HCT116 (cell line): ENCODE data around the gene PIEZO2. TPM values are rescaled to one million over a fixed set of nuclear protein-coding genes. Genes with fewer than 3 reads are reported as not detected.

Experiments
- ATAC-seq: fragments of 200-7000 bp; cut with Tn5 transposase; 2 replicates; pipeline ENCODE4 v1.9.1; 2020; ENCODE audit warnings: mild to moderate bottlenecking, moderate library complexity
- BruUV-seq: library from RNA; stranded (reverse); fragments of 400-500 nt; replicated peaks from 2 replicates; lab custom pipeline; 2021; lab: Mats Ljungman, UMichigan
- CTCF ChIA-PET: fragments of 300-600 bp; sonication (Branson Sonifier 250); formaldehyde crosslinking; loops from one replicate; lab custom pipeline; 2021; ENCODE audit warnings: antibody characterized with exemption; lab: Charles Lee
- POLR2A ChIA-PET: fragments of 300-600, 350-600 bp; sonication (Branson Sonifier 250); formaldehyde crosslinking; loops from one replicate; lab custom pipeline; 2021; ENCODE audit warnings: antibody characterized with exemption; lab: Charles Lee
- RAD21 ChIA-PET, 2 experiments: fragments of 300-600 bp; sonication (Branson Sonifier 250); formaldehyde crosslinking; loops; one replicate each; lab custom pipeline; 2023; ENCODE audit warnings: low total read pairs in 2 of 2; ENCODE audit not compliant: uncharacterized antibody in 2 of 2, unreplicated experiment in 2 of 2, low non-redundant PET in 1 of 2; lab: Charles Lee
- DNase-seq: peaks from one replicate; pipeline ENCODE4 v3.0.0-alpha.2; 2010; ENCODE audit warnings: low read depth, low spot score
- H2AFZ ChIP-seq: fragments of 200-600 bp; shearing (Covaris generic), sonication (generic); 2 replicates; pipeline ENCODE4 v1.6.1; 2017; ENCODE audit warnings: low read depth, mixed run types, mixed read lengths, antibody characterized with exemption, low read length; ENCODE audit not compliant: poor library complexity, severe bottlenecking
- H3K27ac ChIP-seq: 2 replicates; pipeline ENCODE4 v1.5.1; 2012; ENCODE audit warnings: low read depth, low read length
- H3K27me3 ChIP-seq: fragments of 200-600 bp; sonication (generic); 2 replicates; pipeline ENCODE4 v1.6.1; 2016; ENCODE audit warnings: mixed run types, low read length, mixed read lengths; ENCODE audit not compliant: insufficient read depth
- H3K36me3 ChIP-seq, 2 experiments: fragments of 200-500 bp in 1 of 2; fragments of 200-600 bp in 1 of 2; sonication (Bioruptor generic) in 1 of 2; sonication (generic) in 1 of 2; 2 replicates each; pipeline versions ENCODE4 v1.5.1 to v1.6.1; 2014 to 2016; ENCODE audit warnings: low read length in 2 of 2, inconsistent platforms in 1 of 2, mixed read lengths in 1 of 2, mixed run types in 1 of 2; ENCODE audit not compliant: insufficient read depth in 2 of 2, control insufficient read depth in 1 of 2
- H3K4me1 ChIP-seq, 2 experiments: fragments of 200-600 bp in 1 of 2; sonication (generic) in 1 of 2; 2 replicates each; pipeline versions ENCODE4 v1.5.1 to v1.6.1; 2012 to 2017; ENCODE audit warnings: low read length in 2 of 2, inconsistent platforms in 1 of 2, mild to moderate bottlenecking in 1 of 2, mixed read lengths in 1 of 2, mixed run types in 1 of 2, moderate library complexity in 1 of 2; ENCODE audit not compliant: insufficient read depth in 2 of 2, control insufficient read depth in 1 of 2
- H3K4me2 ChIP-seq: fragments of 200-600 bp; sonication (generic); 2 replicates; pipeline ENCODE4 v1.6.1; 2017; ENCODE audit warnings: mixed run types, low read length, mixed read lengths
- H3K4me3 ChIP-seq, 2 experiments: fragments of 200-600 bp in 1 of 2; sonication (generic) in 1 of 2; replicated peaks in 1 of 2; 2 replicates each; pipeline ENCODE4 v1.5.1; 2011 to 2016; ENCODE audit warnings: low read length in 2 of 2, control low read depth in 1 of 2, low read depth in 1 of 2, mild to moderate bottlenecking in 1 of 2, mixed read lengths in 1 of 2, mixed run types in 1 of 2
- H3K79me2 ChIP-seq: fragments of 200-600 bp; sonication (generic); 2 replicates; pipeline ENCODE4 v1.6.1; 2017; ENCODE audit warnings: mild to moderate bottlenecking, mixed run types, low read length, moderate library complexity, mixed read lengths; ENCODE audit not compliant: insufficient read depth
- H3K9ac ChIP-seq: fragments of 200-600 bp; sonication (generic); 2 replicates; pipeline ENCODE4 v1.6.1; 2016; ENCODE audit warnings: low read length, mixed read lengths
- H3K9me2 ChIP-seq: fragments of 200-600 bp; sonication (generic), shearing (Covaris generic); 2 replicates; pipeline ENCODE4 v1.6.1; 2017; ENCODE audit warnings: mixed run types, mild to moderate bottlenecking, moderate library complexity; ENCODE audit not compliant: insufficient read depth
- H3K9me3 ChIP-seq, 2 experiments: fragments of 200-500 bp in 1 of 2; fragments of 200-600 bp in 1 of 2; sonication (Bioruptor generic) in 1 of 2; sonication (generic) in 1 of 2; 2 replicates each; pipeline ENCODE4 v1.6.1; 2014 to 2017; ENCODE audit warnings: low read length in 2 of 2, mixed read lengths in 2 of 2, inconsistent platforms in 1 of 2, low read depth in 1 of 2, mild to moderate bottlenecking in 1 of 2, mixed run types in 1 of 2, moderate library complexity in 1 of 2; ENCODE audit not compliant: control insufficient read depth in 1 of 2, insufficient read depth in 1 of 2
- H4K20me1 ChIP-seq: fragments of 200-600 bp; sonication (generic), shearing (Covaris generic); 2 replicates; pipeline ENCODE4 v1.6.1; 2017; ENCODE audit warnings: mixed run types, mild to moderate bottlenecking, moderate library complexity; ENCODE audit not compliant: insufficient read depth
- CBX3 ChIP-seq: IDR thresholded peaks from 2 replicates; pipeline ENCODE4 v1.6.1; 2012; ENCODE audit warnings: low read depth
- CEBPB ChIP-seq: IDR thresholded peaks from 2 replicates; pipeline ENCODE4 v1.6.1; 2012; ENCODE audit warnings: low read depth
- ELF1 ChIP-seq: IDR thresholded peaks from 2 replicates; pipeline ENCODE4 v1.6.1; 2012; ENCODE audit warnings: low read depth, borderline replicate concordance
- EZH2 ChIP-seq: fragments of 200-600 bp; sonication (generic); IDR thresholded peaks from 2 replicates; pipeline ENCODE4 v1.6.1; 2017; ENCODE audit warnings: antibody characterized with exemption, mixed run types
- JUND ChIP-seq: IDR thresholded peaks from 2 replicates; pipeline ENCODE4 v1.6.1; 2012
- MAX ChIP-seq: IDR thresholded peaks from 2 replicates; pipeline ENCODE4 v1.6.1; 2012
- RAD21 ChIP-seq: IDR thresholded peaks from 2 replicates; pipeline ENCODE4 v1.6.1; 2012; ENCODE audit warnings: low read depth, mild to moderate bottlenecking
- REST ChIP-seq: IDR thresholded peaks from 2 replicates; pipeline ENCODE4 v1.6.1; 2012; ENCODE audit warnings: low read depth
- SP1 ChIP-seq: IDR thresholded peaks from 2 replicates; pipeline ENCODE4 v1.6.1; 2012; ENCODE audit warnings: low read depth
- TCF7L2 ChIP-seq: IDR thresholded peaks from 2 replicates; pipeline ENCODE4 v1.7.0; 2011; ENCODE audit warnings: borderline replicate concordance, inconsistent platforms; ENCODE audit not compliant: insufficient read depth, insufficient read length; ENCODE audit errors: extremely low read depth
- ZFX ChIP-seq: fragments of 450-650 bp; IDR thresholded peaks from 2 replicates; pipeline ENCODE4 v1.6.1; 2017
- ZNF274 ChIP-seq: fragments of 200-500 bp; sonication (Bioruptor generic); IDR thresholded peaks from 2 replicates; pipeline ENCODE4 v1.6.1; 2014; ENCODE audit warnings: mild to moderate bottlenecking, low read depth, low read length, inconsistent platforms
- intact Hi-C: fragments of 100-400 bp; cut with micrococcal nuclease; formaldehyde crosslinking; loops from 2 replicates; pipeline ENCODE4 v1.10.0; 2022
- total RNA-seq: library from RNA; stranded (reverse); gene quantifications from one replicate; pipeline ENCODE4 v1.2.1, GENCODE V29; 2021; ENCODE audit not compliant: unreplicated experiment
- TF ChIP-seq, protein P1 (sequence below): IDR thresholded peaks from 2 replicates; pipeline ENCODE4 v1.6.1; 2011; ENCODE audit warnings: mild to moderate bottlenecking, low read length, moderate library complexity; ENCODE audit not compliant: insufficient replicate concordance; ENCODE audit errors: extremely low read depth

The PIEZO2 gene
- total RNA-seq, 1 experiment from 2014 or later, result 0.34 TPM

DNA sequence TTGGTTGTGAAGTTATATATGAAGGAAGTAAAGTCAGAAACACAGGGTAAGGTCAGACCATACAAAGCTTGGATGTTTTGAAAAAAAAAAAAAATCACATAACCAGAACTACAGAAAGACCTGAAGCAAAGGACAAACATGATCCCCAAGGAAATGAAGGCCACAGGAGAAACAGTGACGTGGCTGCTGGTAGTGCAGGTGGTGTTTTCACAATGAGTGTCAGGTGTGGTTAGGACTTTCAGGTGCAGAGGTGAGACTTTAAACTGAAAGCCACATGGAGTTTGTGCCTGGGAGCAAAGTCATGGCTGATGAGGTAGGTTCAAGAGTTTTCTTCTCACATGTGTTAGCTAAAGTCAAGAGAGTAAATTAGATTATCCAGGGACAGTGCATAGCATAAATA lies 270.7 kb downstream of the PIEZO2 start:
- BruUV-seq, result no TSS peak
- Histone ChIP-seq H3K79me2 (no peaks in the 10 kb centered on the region), H3K4me3 (no peak overlapping the region), H3K36me3 (no peaks in the 10 kb centered on the region), H3K9ac (no peak overlapping the region), H3K4me1 (no peaks in the 10 kb centered on the region), H2AFZ (no peak overlapping the region), H4K20me1 (no peaks in the 10 kb centered on the region), H3K27ac (no peak overlapping the region), H3K9me3 (no peaks in the 10 kb centered on the region), H3K4me2 (no peak overlapping the region), H3K9me2 (no peaks in the 10 kb centered on the region), H3K27me3 (peaks cover 13% of the 10 kb centered on the region; the same call in 1 of the 2 replicates)
- intact Hi-C loops, result no loop called here
- ChIA-PET CTCF (no interaction called here), POLR2A (no interaction called here), RAD21 (no interaction called here)
- no peak for DNase-seq
- no peak for ATAC-seq
- no peak for TF ChIP-seq ZNF274
- no peak for TF ChIP-seq CBX3
- no peak for TF ChIP-seq RAD21
- TF ChIP-seq, protein P1, sequence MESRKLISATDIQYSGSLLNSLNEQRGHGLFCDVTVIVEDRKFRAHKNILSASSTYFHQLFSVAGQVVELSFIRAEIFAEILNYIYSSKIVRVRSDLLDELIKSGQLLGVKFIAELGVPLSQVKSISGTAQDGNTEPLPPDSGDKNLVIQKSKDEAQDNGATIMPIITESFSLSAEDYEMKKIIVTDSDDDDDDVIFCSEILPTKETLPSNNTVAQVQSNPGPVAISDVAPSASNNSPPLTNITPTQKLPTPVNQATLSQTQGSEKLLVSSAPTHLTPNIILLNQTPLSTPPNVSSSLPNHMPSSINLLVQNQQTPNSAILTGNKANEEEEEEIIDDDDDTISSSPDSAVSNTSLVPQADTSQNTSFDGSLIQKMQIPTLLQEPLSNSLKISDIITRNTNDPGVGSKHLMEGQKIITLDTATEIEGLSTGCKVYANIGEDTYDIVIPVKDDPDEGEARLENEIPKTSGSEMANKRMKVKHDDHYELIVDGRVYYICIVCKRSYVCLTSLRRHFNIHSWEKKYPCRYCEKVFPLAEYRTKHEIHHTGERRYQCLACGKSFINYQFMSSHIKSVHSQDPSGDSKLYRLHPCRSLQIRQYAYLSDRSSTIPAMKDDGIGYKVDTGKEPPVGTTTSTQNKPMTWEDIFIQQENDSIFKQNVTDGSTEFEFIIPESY, result no peak
- no peak for TF ChIP-seq ELF1
- TF ChIP-seq EZH2, result no peak
- TF ChIP-seq CEBPB, result no peak
- TF ChIP-seq MAX, result no peak
- TF ChIP-seq JUND, result no peak
- no peak for TF ChIP-seq TCF7L2
- no peak for TF ChIP-seq SP1
- no peak for TF ChIP-seq REST
- TF ChIP-seq ZFX, result no peak
